Brain pericyte (primary cell): ENCODE results near the gene TTLL13.

Experiments
- DNase-seq: peaks from one replicate; pipeline ENCODE4 v3.0.0-alpha.2; 2012; ENCODE audit warnings: low read depth, low spot score

Gene TTLL13, protein sequence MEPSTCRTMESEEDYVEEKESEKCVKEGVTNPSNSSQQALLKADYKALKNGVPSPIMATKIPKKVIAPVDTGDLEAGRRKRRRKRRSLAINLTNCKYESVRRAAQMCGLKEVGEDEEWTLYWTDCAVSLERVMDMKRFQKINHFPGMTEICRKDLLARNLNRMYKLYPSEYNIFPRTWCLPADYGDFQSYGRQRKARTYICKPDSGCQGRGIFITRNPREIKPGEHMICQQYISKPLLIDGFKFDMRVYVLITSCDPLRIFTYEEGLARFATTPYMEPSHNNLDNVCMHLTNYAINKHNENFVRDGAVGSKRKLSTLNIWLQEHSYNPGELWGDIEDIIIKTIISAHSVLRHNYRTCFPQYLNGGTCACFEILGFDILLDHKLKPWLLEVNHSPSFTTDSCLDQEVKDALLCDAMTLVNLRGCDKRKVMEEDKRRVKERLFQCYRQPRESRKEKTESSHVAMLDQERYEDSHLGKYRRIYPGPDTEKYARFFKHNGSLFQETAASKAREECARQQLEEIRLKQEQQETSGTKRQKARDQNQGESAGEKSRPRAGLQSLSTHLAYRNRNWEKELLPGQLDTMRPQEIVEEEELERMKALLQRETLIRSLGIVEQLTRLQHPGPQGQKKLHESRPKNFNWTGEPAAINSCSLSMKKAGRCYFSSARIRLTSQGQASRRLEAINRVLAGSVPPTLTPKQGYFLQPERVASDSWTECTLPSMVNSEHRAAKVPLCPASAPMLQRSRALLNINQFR

DNA sequence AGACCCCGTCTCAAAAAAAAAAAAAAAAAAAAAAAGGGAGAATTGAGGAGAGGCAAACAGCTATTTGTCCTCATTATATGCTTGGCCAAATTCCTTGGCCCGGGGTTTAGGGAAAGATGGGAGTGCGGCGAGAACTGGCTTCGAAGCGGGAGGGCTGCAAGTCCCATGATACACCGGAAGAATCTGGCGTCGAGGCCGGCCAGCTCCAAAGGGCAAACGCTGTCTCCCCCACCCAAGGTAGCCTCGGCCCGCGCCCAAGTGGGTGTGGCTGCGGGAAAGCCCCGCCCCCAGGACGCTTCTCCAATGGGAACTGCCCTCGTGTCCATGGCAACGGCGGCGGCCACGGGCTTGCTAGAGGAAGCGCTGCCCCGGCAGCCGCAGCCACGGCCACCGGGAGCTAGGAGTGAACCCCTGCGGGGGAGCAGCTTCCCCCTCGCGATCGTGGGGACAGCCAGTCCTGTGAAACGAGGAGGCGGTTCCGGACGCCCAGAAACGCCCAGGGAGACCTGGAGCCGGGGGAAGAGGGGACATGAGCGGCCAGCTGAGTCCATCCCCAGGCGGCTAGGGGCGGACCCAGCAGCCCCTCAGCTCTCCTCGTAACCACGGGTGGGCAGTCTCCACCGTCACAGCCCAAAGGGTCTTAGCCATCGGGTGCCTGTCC is at the start of gene TTLL13:
Gene TTLL13 (plus strand): TSS at position 354 of the 661 bp plus-strand sequence. CDS start 1,075 bp downstream, outside the sequence.
- DNase-seq = no peak

DNA sequence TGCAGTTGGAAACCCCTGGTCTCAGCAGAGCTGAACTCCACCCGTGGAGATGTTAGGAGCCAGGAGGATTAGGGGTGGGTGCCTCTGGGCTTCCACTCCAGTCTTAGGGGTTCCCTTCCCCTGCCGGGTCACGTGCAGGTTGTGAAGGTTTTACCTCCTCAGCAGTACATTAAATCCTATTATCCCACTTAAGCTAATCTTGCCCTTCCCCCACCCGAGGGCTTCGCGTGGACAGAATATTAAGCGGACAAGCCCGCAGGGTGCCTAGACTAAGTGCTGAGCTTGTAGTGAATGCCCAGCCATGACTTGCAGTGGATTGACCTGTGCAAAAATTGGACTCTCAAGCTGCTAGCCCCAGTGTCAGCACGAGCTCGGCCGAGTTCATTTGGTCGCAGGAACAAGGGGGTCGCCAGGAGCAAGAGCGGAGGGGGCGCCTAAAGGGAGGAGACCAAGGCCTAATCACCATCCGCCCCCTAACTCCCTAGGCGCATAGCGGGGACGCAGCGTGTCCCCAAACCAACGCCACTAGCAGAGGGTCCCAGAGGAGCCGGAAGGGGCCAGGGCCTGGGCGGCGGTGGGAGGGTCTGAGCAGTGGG is 48.7 kb upstream of the TTLL13 start:
- DNase-seq = no peak

DNA sequence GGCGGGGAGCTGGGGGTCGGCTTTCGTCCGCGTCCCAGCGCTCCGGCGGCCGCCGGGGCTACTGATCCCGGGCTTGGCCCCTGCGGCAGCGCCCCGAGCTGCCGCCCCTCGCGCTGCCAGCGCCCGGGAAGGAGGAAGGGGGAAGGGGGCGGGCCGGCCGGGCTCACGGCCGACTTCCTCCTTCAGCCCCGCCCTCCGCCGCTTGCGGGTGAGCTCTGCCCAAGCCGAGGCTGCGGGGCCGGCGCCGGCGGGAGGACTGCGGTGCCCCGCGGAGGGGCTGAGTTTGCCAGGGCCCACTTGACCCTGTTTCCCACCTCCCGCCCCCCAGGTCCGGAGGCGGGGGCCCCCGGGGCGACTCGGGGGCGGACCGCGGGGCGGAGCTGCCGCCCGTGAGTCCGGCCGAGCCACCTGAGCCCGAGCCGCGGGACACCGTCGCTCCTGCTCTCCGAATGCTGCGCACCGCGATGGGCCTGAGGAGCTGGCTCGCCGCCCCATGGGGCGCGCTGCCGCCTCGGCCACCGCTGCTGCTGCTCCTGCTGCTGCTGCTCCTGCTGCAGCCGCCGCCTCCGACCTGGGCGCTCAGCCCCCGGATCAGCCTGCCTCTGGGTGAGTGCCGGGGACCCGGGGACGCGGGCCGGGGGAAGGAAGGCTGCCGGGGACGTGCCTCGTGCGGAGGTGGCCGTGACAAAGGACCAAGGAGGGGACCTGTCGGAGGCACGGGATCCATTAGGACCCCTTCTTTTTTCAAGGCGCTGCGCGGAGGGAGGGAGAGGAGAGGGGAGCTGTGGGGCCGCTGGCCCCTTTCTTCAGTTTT is 48.0 kb upstream of the TTLL13 start, which contains the start of gene SEMA4B:
Gene SEMA4B (plus strand): TSS at position 201 of the 814 bp plus-strand sequence. CDS start 249 bp downstream, at position 450.
- DNase-seq = no peak

DNA sequence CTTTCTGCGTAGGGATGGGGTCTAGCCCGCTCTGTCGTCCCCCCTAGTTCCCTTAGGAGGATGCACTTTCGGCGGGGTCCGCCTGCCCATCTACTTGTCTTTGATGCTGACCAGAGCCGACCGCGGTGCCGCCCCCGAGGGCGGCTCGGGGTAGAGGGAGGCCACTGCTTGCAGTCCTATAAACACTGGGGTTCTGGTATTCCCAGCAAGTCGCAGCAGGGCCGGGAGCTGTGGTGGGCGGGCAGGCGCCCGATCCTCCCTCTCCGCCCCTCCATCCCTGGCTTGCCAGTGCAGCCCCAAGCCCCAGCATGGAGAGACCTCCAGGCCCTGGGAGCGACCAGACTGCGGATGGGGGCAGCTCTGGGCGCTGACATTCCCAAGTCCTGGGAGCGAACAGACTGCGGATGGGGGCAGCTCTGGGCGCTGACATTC is 47.4 kb upstream of the TTLL13 start:
- no peak for DNase-seq

DNA sequence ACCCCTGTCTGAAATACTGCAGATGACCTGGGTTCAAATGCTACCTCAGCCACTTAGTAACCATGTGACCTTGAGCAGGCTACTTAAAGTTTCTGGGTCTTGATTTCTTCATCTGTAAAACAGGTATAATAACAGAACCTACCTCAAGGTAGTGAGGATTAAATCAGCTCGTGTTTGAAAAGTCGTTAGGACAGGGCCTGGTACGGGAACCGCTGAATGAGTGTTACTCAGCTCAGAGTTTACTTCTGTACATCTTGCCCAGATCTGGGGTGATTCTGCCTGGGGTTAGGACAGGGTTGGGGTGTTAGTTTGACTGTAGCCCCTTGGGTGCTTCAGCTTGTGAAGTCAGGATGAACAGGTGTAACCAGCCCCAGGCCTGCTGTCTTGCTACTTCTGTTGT is 46.4 kb upstream of the TTLL13 start:
- no peak for DNase-seq

DNA sequence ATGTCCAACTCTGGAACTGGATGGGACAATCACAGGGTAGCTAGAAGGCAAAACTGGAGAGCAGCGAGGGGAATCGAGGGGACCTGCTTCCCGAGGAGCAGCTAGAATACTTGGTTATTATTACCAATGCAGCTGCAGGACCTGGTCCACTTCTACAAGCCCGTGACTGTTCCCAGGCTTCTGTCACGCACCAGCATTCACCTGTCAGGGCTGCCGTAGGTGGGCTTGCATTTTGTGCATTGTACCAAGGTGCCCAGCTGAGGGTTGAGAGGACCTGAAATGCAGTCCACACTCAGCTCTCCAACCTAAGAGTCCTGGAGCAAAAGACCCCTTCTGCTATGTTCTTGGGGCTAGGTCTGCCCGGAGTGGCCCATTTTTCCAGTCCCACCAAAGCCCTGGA is 45.9 kb upstream of the TTLL13 start:
- DNase-seq = no peak

DNA sequence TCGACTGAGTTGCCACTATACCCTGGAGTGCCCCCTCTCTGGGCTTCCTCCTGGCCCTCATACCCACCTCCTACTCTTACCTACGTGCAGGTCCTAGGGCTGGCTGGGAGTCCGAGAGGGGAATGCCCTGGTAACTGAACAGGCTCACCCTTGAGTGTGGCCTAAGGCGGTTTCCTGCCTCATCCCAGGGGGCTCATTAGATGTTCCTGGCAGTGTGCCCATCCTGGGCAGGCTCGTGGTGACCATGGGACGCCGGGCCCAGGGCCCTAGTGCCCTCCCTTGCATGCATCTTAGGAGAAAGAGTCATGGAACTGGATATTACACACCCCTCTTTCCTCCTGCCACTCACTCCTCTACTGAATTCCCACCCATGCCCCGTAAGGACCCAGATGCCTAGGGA is 45.4 kb upstream of the TTLL13 start:
- DNase-seq = no peak

DNA sequence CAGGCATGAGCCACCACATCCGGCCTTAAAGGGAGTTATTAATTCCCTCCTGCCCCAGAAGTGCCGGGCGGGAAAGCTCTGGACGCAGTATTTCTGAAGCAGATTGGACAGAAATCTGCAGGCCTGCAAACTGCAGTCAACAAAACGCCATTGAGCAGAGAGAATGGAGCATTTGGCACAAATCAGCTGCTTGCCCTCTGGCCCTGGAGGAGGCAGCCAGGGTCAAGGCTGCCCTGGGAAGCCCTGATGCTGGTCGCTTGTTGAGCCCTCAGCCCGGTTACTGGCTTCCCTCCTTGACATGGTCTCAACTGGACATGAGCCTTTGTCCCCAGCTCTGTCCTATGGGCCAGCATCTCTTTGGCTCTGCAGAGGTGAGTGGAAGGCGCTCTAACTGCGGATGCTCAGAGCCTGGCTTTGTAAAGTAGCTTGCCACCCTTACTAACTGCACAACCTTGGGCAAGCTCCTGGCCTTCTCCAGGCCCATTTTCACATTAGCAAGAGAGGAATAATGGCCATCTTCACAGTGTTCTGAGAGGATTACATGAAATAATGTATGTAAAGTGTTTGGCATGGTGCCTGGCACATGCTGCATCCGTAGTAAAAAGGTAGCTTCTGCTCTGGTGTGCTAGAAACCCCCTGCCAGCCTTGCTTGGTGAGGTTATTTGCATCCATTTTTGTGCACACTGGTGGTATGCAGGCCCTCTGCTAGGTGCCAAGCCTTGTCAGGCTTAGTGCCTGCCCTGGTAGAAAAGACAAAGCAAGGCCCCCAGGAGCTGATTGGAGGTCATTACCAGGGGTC is 44.1 kb upstream of the TTLL13 start:
- no peak for DNase-seq

DNA sequence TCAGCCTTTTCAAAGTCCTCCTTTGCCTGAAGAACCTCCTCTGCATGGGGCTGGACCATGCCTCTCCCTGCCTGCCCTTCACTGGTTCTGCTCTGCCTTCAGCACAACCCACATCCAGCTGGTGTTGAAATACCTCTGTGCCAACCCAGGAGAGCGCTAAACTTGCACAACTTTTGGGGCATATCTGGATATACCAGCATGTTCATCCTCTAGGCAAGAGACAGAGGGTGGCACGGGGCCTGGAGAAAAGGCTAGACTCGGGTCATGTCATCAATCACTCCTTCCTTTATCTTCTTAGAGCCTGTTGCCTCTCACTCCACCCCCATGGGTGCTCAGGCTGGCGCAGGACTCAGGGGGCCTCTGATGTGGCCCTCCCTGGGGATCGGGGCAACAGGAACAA is 43.5 kb upstream of the TTLL13 start:
- DNase-seq = no peak

DNA sequence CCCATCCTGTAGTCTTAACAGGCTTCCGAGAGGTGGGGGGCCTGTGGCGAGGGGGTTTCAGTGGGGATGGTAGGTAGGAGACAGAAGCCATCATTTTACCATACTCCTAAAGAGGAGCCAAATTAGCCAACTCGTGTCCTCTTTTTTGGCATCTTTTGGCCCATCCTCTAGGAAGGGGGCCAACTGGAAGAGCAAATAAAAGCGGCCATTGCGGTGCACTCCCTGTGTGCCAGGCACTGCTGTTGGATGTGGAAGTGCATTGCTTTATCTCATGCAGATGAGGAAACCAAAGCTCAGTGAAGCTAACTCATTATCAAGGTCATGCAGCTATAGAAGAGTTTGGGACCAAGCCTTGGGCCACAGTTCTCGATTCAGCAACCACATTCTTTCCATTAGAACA is 42.1 kb upstream of the TTLL13 start:
- DNase-seq = no peak

DNA sequence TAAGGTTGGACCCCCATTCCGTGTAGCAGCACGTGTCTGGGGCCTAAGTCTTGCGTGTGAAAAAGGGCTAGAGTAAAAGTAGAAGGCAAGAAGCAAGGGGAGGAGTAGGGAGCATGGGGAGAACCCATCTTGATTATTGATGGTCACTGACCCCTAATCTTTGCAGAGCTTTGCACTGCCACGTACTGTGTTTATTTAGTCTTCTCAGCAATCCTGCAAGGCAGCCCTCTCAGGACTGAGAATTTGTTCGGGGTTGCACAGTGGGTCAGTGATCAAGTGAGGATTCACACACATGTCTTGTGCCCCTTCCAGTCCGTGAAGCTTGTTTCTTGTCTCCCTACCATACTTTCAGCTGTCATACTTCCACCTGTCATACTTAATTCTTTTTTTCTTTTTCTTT is 41.0 kb upstream of the TTLL13 start:
- DNase-seq = no peak

DNA sequence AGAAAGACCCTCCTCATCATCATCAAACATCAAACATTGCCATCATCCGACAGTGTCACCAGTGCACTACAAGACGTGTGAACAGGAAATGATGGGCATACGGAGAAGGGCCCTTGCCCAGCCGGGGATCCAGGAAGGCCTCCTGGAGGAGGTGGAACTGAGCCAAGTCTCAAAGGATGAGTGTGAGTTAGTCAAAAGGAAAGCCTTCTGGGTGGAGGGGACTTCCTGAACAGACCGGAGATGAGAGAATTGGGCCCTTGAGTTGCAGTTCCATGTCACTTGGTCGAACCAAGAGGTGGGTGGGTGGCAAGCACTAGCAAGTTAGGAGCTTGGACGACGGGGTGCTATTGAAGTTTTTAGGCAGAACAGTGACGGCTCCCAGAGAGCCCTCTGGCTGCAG is 39.8 kb upstream of the TTLL13 start:
- no peak for DNase-seq

DNA sequence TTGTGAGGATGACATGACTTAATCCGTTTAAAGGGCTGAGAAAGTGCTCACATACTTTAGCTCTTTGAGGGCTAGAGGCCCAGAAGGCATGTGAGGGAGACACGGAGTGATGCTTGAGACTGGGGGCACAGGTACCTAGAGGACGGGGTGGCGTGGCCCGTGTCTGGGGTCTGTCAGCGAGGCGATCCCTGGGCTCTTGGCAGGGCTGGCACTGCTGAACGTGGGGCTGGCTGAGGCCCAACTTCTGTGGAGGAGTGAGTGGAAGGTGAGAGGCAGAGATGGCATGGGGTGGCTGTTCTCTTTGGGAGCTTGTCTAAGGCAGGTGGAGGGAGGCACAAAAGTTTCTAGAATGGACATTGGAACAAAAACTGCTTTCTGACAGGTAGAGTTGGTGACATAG is 38.8 kb upstream of the TTLL13 start:
- no peak for DNase-seq

DNA sequence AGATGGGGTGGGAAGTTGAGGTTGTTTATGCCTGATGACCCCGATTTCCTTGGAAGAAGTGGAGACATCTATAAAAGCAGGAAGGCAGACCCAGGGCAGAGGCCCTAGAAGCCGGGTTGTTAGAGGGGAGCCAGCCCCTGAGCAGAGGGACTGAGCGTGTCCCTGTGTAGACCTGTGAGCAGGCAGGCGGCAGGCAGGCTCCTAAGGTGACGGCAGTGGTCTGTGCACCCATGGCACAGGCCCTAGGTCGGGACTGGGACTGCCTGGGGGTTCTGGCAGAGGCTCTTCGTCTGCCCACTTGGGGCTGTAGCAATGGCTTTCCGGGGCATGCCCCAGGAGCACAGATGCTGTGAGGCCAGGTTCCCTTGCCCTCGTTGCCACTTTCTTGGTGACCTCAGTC is 38.3 kb upstream of the TTLL13 start:
- DNase-seq = no peak

DNA sequence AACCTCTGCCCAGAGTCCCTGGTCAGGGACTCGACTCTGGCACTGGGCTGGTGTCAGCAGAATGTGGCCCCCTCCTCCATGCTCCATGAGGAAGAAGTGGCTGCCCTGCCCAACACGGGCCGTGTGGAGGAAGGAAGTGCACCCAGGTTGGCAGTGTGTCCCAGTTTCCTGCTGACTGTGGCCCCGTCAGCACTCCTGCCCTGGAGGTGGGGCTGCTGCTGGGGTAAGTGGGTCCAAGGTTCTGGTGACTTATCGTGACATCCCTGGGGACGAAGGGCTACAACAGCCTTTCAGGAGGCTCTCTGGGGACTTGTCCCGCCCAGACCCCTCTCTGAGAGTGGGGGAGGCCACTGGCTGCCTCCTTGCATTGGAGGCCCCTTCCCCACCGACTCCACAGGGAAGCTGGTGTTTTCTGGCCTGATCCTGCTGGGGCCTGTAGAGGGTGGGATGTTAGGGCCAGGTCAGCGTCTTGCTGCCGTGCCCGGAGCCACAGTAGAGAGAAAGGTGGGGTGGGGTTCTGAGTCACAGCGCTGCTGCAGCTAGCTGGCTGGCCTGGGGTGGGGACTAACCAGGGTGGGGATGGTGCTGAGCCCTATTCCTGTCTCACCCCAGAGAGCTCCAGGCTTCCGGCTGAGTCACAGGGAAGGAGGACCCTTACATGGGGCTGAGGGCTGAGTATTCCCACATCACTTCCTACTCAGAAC is 37.8 kb upstream of the TTLL13 start:
- DNase-seq = no peak

DNA sequence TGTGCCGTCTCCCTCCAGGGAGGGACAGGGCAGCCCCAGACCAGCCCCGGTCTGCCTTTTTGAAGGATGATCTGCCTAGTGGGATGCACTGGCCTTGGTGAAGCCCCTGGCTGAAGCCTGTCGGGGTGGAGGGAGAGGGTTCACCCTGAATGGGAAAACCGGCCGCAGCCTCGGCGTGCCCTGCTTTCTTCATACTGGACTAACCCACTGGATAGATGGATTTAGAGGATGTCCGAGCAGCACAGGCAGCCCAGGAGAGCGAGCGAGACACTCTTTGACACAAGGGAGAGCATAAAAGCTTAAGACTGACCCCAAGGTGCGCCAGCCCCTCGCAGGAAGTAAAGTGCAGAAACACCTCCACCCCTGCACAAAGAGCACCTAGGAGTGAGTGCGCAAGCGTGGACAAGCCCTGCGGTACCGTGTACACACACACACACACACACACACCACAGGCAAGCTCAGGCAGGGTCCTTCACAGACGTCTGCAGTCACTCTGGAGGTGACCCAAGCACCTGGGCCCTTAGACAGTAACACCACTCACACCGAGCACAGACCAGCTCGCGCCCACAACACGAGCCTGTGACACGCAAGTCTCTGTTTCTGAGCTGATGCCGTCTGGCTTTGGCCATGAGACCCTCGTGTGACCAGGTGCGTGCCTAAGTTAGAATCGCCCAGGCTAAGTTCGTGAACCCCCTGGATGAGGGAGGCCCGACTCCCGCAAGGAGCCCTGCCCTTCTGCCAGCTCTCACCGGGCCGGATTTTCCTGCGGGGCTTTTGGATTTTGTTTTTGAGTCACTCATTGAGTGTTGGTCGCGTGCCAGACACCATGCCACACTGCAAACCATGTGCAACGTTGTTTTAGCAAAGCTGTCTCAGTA is 36.9 kb upstream of the TTLL13 start:
- DNase-seq = no peak

DNA sequence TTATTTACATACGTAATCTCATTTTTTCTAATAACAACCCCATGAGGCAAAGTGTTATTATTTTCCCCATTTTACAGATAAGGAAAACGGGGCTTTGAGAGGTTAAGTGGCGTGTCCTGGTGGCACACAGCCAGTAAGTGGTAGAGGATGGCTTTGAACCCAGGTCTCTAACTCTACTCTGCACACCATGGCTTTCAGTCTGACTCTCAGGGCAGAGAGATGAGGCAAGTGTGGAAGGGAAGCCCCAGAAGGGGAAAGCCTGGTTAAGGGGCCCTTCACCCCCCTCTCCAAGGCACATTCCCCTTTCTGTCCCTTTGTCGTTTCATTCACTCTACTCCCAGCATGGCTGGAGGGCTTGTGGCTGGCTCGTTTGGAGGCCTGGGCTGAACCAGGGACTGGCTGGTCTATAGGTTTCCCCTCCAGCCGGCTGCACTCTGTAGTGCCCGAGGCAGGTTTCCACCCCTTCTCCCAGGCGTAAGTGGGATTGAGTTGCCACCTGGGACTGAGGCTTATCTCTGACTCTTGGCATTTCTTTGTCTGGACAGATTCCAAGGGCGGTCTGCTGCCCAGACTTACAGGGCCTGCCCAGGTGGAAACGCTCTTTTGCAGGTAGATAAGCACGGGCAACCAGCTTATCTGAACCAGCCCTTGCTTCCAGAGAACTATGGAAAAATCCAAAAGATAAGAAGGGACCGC is 36.1 kb upstream of the TTLL13 start:
- DNase-seq = no peak

DNA sequence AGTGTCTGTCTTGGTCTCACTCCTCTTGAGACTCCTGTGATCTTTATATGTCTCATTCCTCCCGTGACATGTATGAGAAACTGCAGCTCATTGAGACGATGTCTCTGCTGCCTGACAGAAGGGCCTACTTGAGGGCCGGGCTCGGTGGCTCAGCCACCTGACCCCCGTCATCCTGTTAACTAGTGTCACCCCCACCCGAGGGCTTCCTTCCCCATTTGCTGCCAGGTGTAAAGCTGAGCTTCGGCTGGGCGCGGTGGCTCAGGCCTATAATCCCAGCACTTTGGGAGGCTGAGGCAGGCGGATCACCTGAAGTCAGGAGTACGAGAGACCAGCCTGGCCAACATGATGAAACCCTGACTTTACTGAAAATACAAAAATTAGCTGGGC is 35.5 kb upstream of the TTLL13 start:
- no peak for DNase-seq
